Activated CD4-positive, CD25-positive, alpha-beta regulatory T cell (primary cell): ENCODE results near the gene PCBD2.
"Not testable (repeated sequence)": the region's sequence is repeated elsewhere in the genome, so short reads cannot be mapped to it uniquely, and the experiment has no call there.

Source experiments
- DNase-seq, 4 experiments: peaks; one replicate each; lab custom pipeline; 2025; lab: John Stamatoyannopoulos, UW

The PCBD2 gene

DNA sequence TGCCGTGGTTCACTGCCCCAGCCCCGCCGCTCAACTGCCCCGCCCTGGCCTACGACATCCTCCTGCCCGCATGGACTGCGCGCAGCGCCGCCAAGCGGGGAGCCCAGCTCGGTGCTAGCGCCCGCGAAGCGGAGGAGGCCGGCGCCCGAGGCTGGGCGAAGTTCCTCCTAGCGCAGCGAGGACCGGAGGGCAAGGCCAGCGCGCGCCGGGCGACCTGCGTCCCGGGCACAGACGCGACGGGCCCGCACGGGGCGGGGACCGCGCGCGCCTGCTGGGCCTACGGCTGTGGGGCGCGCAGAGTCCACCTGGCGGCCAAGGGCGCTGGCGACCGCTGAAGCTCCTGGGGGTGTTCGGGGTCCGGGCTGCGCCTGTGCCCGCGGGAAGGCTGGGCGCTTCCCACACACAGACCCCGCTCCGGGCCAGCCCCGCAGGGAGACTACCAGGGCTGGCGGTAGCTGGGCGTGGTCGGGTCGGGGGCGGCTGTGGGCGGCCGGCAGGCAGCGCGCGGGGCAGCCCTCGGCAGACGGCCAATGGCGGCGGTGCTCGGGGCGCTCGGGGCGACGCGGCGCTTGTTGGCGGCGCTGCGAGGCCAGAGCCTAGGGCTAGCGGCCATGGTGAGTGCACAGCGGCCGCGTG is at the start of gene PCBD2:
TSS of gene PCBD2 (plus strand) at position 522 of the 636 bp plus-strand sequence. CDS start at position 531, 9 bp downstream.
- peak; percentile 80 to 91 (median 87) for DNase-seq

DNA sequence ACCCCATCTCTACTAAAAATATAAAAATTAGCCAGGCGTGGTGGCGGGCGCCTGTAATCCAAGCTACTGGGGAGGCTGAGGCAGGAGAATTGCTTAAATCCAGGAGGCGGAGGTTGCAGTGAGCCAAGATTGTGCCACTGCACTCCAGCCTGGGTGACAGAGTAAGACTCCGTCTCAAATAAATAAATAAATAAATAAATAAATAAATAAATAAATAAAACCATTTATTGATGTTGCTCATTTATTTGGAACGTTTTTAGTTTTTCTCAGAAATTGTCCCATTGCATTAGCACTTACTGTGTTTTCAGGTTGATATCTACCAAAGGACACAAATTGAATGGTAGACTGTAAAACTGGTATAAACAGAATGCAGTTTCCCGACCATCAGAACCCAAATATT is 48.5 kb upstream of the PCBD2 start:
- not testable (repeated sequence) for DNase-seq

DNA sequence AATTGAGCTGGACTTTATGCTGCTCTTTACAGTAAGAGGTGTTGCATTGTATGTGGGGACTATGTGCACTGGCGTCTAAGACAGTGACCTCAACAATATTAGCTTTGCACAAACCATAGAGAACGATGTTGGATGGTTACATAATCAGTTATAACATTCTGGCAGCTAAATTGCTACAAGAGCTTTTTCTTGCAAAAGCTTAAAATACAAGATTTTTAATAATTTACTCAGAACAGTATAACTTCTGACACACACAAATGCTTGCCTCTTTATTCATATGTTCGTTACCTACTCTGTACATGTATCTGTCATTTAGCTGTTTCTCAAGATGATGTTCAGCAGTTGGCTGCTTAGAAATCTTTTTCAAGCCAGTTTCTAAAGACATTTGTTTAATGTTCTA is 47.5 kb upstream of the PCBD2 start:
- DNase-seq: no peak

DNA sequence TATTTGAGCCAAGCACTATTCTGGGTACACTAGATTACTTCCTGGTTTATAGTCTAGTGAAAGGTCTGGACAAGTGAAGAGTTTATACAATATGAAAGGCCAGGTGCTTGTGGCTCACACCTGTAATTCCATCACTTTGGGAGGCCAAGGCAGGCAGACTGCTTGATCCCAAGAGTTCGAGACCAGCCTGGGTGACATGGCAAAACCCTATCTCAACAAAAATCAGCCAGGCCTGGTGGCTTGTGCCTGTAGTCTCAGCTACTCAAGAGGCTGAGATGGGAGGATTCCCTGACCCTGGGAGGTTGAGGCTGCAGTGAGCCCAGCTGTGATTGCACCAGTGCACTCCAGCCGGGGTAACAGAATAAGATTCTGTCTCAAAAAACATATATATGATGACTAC is 40.2 kb upstream of the PCBD2 start:
- no peak for DNase-seq

DNA sequence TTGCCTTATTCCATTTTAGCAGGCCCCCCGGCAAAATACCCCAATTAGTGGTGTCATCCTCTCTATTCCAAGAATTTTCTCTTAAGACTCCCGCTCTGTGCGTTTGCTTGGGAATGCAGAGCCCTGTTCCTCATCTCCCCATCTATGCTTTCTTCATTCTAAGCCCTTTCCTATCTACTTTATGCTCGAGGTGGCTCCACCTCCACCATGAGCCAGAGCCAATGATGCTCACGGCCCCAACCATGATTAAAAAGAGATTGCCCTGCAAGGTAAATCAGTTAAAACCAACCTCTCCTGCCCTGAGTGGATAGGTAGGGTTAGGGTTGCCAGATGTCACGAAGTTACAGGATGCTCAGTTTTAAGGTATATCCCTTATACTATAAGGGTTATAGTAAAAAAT is 31.4 kb upstream of the PCBD2 start:
- no peak for DNase-seq

DNA sequence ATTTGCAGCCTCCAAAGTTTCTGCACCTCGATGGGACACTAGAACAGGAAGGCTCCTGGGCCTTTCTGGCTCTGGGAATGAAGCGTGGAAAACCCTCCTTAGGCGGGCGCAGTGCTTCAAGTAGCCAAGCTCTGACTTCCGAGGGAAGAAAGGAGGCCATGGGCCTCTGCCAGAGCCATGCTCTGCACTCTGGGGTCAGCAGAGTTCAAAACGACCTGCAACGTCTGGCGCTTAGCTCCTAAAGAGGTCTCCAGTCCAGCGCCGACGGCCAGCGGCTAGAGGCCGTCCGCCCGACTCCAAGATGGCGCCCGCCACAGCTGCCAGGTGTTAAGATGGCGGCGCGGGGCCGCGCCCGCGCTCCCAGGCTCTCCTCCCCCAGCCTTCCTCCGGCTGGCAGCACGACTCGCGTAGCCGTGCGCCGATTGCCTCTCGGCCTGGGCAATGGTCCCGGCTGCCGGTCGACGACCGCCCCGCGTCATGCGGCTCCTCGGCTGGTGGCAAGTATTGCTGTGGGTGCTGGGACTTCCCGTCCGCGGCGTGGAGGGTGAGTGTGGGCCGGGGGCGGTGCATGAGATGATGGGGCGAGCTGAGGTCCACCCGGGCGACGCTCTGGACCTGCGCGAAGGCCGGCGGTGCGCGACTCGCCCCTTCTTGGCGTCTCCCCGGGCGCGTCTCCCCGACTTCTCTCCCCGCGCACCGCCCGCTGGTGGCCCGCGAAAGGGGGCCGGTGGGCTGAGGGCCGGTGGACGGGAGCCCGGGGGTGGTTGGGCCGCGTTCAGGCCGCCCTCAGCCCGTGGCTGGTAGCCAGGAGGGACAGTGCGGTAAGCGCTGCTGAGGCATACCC is 30.7 kb upstream of the PCBD2 start, which contains the start of gene TXNDC15:
TSS of gene TXNDC15 (plus strand) at position 385 of the 844 bp plus-strand sequence. CDS start at position 442, 57 bp downstream.
- DNase-seq: peak; percentile 55 to 75 (median 65)

DNA sequence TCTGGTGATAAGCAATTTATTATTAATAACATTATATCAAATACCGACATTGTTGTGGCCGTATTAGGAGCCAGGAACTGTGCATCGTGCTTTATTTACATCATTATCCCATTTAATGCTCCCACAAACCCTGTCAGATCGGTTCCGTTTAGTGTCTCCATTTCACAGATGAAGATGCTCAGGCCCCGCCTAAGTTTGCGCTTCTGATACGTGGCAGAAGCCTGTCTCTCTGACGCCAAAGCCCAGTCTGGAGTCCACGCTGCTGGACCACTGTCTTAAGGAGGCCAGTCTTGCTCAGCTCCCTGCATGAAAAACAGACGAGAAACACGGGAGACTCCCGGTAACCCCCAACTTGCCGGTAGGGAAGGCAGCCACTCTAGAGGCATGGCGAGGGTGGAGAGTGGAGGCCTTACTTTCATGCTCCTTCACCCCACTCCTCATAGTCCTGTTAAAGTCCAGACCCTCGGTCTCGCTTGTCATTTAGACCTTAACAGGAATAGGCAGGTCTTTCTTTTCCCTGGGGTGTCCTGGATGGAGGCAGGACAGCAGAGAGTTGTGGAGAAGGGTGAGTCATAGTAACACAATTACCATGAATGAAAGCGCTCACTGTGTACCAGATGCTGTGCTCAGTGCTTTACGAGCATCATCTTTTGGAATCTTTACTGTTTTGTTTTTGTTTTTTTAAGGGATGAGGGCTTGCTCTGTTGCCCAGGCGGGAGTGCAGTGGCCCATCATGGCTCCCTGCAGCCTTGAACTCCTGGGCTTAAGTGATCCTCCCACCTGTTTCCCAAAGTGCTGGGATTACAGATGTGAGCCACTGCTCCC is 29.9 kb upstream of the PCBD2 start:
- no peak for DNase-seq

DNA sequence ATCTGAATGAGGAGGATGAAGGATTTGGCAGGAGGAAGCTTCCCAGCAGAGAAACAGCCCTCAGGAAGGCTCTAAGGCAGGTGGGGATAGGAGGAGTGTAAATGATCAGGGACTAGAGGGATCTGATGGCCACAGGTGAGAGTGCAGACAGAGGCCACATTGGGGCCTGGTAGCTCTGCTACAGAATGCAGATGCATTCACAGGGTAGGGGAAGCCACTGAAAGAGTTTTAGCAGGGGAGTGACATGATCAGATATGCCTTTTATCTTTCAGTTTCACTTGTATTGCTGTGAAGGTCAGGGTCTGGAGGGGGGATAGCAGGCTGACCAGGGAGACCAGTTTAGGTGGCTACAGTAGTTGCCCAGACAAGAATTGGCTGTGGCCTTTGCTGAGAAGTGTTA is 27.8 kb upstream of the PCBD2 start:
- DNase-seq: no peak

DNA sequence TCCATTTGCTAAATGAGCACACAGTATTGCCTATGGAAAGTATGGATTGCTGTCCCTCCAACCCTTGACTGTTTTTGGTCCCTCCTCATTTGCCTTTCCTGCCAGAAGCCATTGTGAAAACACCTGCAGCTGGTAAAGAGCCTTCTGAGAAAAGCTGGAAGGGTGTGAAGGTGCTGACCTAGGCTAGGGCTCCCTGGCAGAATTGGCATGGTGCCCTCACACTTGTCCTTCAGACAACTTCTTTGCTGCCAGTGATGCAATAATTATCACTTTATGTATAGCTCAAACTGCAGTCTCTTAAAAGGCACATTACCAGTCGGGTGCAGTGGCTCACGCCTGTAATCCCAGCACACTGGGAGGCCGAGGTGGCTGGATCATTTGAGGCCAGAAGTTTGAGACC is 26.5 kb upstream of the PCBD2 start:
- DNase-seq: no peak

DNA sequence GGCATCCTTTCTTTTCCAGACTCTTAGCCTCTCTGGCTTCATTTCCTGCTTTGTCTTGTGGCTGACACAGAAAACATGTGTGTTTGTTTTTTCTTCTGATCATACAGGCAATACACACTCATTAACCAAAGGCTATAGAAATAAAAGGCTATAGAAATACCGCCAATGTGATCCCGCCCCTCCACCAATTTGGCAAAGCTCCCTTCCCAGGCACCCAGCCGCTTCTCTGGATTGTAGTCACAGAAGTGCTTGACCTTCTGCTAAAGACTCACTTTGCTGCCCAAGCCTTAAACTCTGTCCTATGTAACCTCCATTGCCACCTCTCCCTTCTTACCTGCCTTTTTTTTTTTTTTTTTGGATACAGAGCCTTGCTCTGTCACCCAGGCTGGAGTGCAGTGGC is 25.5 kb upstream of the PCBD2 start:
- DNase-seq: no peak

DNA sequence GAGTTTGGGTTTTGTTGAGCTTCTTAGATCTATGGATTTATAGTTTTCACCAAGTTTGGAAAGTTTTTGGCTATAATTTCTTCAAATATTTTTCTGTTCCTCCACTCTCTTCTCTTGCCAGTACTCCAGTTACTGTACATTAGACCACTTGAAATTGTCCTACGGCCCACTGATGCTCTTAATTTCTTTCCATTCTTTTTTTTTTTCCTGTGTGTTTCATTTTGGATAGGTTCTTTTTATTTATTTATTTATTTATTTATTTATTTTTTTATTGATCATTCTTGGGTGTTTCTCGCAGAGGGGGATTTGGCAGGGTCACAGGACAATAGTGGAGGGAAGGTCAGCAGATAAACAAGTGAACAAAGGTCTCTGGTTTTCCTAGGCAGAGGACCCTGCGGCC is 24.0 kb upstream of the PCBD2 start:
- not testable (repeated sequence) for DNase-seq

DNA sequence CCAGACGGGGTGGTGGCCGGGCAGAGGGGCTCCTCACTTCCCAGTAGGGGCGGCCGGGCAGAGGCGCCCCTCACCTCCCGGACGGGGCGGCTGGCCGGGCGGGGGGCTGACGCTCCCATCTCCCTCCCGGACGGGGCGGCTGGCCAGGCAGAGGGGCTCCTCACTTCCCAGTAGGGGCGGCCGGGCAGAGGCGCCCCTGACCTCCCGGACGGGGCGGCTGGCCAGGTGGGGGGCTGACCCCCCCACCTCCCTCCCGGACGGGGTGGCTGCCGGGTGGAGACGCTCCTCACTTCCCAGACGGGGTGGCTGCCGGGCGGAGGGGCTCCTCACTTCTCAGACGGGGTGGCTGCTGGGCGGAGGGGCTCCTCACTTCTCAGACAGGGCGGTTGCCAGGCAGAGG is 23.2 kb upstream of the PCBD2 start:
- DNase-seq: not testable (repeated sequence)

DNA sequence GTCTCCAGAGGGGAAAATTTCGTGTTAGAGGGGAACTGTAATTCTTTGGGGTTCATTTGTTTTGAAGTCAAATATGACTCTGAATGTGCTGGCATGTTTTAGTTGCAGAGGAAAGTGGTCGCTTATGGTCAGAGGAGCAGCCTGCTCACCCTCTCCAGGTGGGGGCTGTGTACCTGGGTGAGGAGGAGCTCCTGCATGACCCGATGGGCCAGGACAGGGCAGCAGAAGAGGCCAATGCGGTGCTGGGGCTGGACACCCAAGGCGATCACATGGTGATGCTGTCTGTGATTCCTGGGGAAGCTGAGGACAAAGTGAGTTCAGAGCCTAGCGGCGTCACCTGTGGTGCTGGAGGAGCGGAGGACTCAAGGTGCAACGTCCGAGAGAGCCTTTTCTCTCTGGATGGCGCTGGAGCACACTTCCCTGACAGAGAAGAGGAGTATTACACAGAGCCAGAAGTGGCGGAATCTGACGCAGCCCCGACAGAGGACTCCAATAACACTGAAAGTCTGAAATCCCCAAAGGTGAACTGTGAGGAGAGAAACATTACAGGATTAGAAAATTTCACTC is 17.3 kb upstream of the PCBD2 start:
- no peak for DNase-seq

DNA sequence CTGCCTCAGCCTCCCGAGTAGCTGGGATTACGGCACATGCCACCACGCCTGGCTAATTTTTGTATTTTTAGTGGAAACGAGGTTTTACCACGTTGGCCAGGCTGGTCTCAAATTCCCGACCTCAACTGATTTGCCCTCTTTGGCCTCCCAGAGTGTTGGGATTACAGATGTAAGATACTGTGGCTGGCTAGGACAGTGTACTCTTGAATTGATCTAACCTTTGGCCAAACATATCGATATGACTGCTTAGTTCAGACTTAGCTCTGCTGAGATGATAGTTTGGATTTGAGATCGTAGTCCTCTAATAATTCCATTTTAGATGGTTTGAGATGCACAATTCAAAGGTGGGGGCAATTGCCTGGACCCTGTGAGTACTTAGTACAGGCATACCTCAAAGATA is 15.6 kb upstream of the PCBD2 start:
- no peak for DNase-seq

DNA sequence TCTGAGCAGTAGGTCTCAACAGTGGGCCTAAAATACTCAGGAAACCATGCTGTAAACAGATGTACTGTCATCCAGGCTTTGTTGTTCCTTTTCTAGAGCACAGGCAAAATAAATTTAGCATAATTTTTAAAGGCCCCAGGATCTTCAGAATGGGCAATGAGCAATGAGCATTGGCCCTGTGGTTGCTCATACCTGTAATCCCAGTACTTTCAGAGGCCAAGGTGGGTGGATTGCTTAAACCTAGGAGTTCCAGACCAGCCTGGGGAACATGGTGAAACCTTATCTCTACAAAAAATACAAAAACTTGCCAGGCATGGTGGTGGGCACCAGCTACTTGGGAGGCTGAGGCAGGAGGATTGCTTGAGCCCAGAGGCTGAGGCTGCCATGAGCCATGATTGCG is 13.5 kb upstream of the PCBD2 start:
- no peak for DNase-seq

DNA sequence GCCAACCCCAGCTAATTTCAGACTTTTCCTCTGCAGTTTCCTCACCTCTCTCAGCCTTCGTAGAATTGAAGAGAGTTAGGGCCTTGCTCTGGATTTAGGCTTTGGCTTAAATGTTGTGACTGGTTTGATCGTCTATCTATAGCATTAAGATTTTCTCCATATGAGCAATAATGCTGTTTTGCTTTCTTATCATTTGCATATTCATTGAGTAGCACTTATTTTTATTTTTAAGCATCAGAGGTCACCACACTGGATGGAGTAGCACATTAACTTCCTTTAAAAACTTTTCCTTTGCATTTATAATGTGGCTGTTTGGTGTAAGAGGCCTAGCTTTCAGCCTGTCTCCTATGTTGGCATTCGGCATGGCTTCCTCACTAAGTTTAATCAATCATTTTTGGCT is 12.6 kb upstream of the PCBD2 start:
- no peak for DNase-seq

DNA sequence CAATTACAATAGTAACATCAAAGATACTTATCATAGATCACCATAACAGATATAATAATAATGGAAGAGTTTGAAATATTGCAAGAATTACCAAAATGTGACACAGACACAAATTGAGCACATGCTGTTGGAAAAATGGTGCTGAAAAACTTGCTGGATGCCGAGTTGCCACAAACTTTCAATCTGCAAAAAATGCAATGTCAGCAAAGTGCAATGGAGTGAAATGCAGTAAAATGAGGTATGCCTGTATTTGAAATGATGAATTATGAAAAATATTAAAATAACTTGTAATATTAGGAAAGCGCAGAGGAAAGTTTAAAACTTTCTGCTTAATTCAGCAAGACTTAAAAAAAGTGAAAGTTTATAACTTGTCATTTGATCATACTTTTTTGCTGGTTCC is 12.0 kb upstream of the PCBD2 start:
- no peak for DNase-seq

DNA sequence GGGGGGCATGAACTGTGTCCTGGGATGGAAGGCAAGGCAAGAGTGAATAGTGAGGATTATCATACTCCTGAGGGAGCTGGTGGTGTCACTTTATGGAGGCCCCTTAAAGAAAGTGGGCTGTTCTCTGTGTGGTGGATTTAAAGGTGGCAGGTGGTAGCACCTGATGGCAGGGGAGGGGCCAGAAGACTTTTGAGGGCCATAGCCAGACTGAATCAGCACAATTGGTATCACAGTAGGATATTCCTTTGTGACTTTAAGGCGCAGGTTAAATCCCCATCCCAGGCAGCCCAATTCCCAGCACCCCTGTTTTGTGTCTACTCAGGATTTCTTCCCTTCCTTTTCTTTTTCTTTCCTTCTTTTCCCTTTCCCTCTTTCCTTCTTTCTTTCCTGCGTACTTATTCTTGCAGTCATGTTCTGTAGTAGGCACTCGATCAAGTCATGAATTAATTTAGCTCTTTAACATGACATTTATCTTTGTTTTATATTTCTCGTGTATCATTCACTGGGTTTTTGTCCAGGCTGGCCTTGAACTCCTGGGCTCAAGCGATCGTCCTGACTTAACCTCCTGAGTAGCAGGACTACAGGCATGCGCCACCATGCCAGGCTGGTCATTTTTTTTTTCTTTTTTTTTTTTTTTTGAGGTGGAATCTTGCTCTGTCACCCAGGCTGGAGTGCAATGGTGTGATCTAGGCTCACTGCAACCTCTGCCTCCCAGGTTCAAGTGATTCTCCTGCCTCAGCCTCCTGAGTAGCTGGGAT is 11.0 kb upstream of the PCBD2 start:
- no peak for DNase-seq

DNA sequence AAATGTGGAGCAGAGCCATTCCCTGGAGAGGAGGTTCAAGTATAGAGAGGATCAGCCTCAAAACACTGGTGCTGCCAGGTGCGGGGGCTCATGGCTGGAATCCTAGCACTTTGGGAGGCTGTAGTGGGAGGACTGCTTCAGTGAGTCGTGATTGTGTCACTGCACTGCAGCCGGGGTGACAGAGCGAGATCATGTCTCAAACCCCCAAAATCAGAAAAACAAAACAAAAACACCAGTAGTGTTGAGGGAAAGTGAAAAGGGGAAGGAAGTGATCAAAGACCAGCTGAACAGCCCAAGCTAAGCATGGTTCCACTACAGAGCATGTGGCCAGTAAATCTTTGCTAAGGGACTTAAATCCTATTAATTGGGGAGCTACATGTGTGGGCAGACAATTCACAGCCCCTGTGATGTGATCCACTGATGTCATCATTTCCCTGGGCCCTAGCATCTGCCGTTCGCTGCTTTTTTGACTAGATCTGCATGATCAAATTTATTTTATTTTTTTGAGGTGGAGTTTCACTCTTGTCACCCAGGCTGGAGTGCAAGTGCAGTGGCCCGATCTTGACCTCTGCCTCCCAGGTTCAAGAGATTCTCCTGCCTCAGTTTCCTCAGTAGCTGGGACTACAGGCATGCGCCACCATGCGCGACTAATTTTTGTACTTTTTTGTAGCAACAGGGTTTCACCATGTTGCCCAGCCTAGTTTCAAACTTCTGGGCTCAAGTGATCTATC is 2.7 kb upstream of the PCBD2 start:
- DNase-seq: no peak

DNA sequence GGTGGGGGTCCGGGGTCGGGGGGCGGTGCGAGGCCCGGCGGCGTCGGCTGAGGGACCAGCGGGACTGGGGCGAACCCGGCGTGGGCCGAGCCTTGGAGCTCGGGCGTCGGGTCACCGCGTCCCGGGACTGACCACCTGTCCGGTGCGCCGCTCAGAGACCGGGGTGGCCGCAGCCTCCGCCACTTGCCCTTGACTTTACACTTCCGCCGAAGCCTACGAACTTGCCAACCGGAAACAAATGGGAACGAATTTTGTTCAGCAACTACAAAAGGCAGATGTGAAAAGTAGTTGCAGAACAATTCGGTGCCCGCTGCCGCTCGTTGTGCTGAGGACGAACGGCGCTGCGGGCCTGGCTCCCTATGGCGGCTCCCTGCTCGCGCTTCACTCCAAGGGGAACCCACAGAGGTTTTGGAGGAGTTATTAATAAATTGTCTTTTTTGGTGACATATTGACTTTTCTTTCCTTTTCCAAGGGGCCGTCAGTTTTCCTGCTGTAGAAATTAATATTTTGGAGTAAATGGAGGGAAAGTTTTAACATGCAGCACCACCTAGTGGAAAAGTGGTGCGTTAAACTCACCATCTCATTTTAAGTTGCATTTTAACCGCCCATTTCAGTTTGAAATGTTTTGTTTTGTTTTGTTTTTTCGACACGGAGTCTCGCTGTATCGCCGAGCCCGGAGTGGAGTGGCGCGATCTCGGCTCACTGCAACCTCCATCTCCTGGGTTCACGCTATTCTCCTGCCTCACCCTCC is 490 bp downstream of the PCBD2 start:
- DNase-seq: peak; percentile 39 to 49 (median 43)
